OCI-LY3 (cell line): ENCODE results near the gene FAM120A.
A peak's percentile ranks its signal among the peaks of the same experiment; 100 is the strongest.

ENCODE experiments used
- H2AFZ ChIP-seq: fragments of 200-600, 300-600 bp; shearing (Covaris generic); 2 replicates; pipeline ENCODE4 v1.6.0; 2014; ENCODE audit warnings: antibody characterized with exemption, low read depth, low read length
- H3K27ac ChIP-seq: fragments of 200-600, 300-600 bp; sonication (generic); 2 replicates; pipeline ENCODE4 v1.5.1; 2014; ENCODE audit warnings: mild to moderate bottlenecking, low read length, moderate library complexity, mixed read lengths
- H3K27me3 ChIP-seq: fragments of 200-600, 300-600 bp; sonication (generic); 2 replicates; pipeline ENCODE4 v1.6.1; 2014; ENCODE audit warnings: low read depth, low read length, mixed read lengths
- H3K36me3 ChIP-seq: fragments of 200-600, 300-600 bp; sonication (generic); replicated peaks from 2 replicates; pipeline ENCODE3; 2014; ENCODE audit warnings: low read depth, low read length, mixed read lengths
- H3K4me1 ChIP-seq: fragments of 300-600, 200-600 bp; sonication (generic); 2 replicates; pipeline ENCODE4 v1.6.1; 2014; ENCODE audit warnings: low read length, mixed read lengths
- H3K4me2 ChIP-seq: fragments of 200-600, 300-600 bp; sonication (generic); 2 replicates; pipeline ENCODE4 v1.6.1; 2014; ENCODE audit warnings: low read length, mixed read lengths
- H3K4me3 ChIP-seq: fragments of 300-600, 200-600 bp; sonication (generic); 2 replicates; pipeline ENCODE4 v1.5.1; 2014; ENCODE audit warnings: antibody characterized with exemption, mild to moderate bottlenecking, low read length, moderate library complexity
- H3K79me2 ChIP-seq: fragments of 300-600, 200-600 bp; shearing (Covaris generic); 2 replicates; pipeline ENCODE4 v1.6.1; 2014; ENCODE audit warnings: mild to moderate bottlenecking, low read length, mixed read lengths
- H3K9ac ChIP-seq: fragments of 300-600, 200-600 bp; shearing (Covaris generic); 2 replicates; pipeline ENCODE4 v1.6.0; 2014; ENCODE audit warnings: mild to moderate bottlenecking, low read length, moderate library complexity
- H3K9me3 ChIP-seq: fragments of 200-600, 300-600 bp; shearing (Covaris generic); 2 replicates; pipeline ENCODE4 v1.6.1; 2014; ENCODE audit warnings: low read length, mixed read lengths; ENCODE audit not compliant: insufficient read depth
- H4K20me1 ChIP-seq: fragments of 200-600, 300-600 bp; sonication (generic); 2 replicates; pipeline ENCODE4 v1.6.1; 2016; ENCODE audit warnings: low read length, mixed read lengths; ENCODE audit not compliant: insufficient read depth
- CTCF ChIP-seq: fragments of 200-600, 300-600 bp; sonication (generic); IDR thresholded peaks from 2 replicates; pipeline ENCODE4 v1.5.1; 2014; ENCODE audit warnings: antibody characterized with exemption, low read length, low read depth
- EZH2phosphoT487 ChIP-seq: fragments of 200-600 bp; shearing (Covaris generic); IDR thresholded peaks from 2 replicates; pipeline ENCODE4 v1.6.1; 2018; ENCODE audit warnings: antibody characterized with exemption, mixed run types, low read depth

Gene FAM120A

GRCh38 chr9:93422977-93423616 lies 28.4 kb upstream of the FAM120A start:
- H2AFZ ChIP-seq = no peak overlapping the region
- no peak overlapping the region for H3K4me3 ChIP-seq
- no peak overlapping the region for H3K9ac ChIP-seq
- 0 out of 2 replicates have a peak, but pooled peaks cover 8% of the 10 kb centered on the region for H3K27me3 ChIP-seq
- no peaks in the 10 kb centered on the region; the same call in 1 of the 2 replicates for H3K9me3 ChIP-seq
- no peaks in the 10 kb centered on the region for H3K4me1 ChIP-seq
- H3K79me2 ChIP-seq = no peaks in the 10 kb centered on the region
- H3K27ac ChIP-seq = no peak overlapping the region
- TF ChIP-seq EZH2phosphoT487 (no peak), CTCF (no peak)
- no peaks in the 10 kb centered on the region for H4K20me1 ChIP-seq
- no peaks in the 10 kb centered on the region for H3K36me3 ChIP-seq
- no peak overlapping the region for H3K4me2 ChIP-seq

GRCh38 chr9:93427655-93428379 lies 23.7 kb upstream of the FAM120A start:
- Histone ChIP-seq H3K27ac (no peak overlapping the region), H3K9ac (no peak overlapping the region), H2AFZ (no peak overlapping the region), H3K36me3 (no peaks in the 10 kb centered on the region), H4K20me1 (no peaks in the 10 kb centered on the region), H3K4me1 (peaks cover 2% of the 10 kb centered on the region), H3K9me3 (no peaks in the 10 kb centered on the region; the same call in 1 of the 2 replicates), H3K4me2 (no peak overlapping the region), H3K79me2 (no peaks in the 10 kb centered on the region), H3K27me3 (0 out of 2 replicates have a peak, but pooled peaks cover 8% of the 10 kb centered on the region), H3K4me3 (no peak overlapping the region)
- TF ChIP-seq EZH2phosphoT487 = no peak
- peak; percentile 17; the same call in 1 of the 2 replicates for TF ChIP-seq CTCF

- no peaks in the 10 kb centered on the region for H3K9me3 ChIP-seq
- no peak for TF ChIP-seq EZH2phosphoT487
- no peak for TF ChIP-seq CTCF
- peaks cover 8% of the 10 kb centered on the region for H3K4me1 ChIP-seq
- H3K4me2 ChIP-seq = no peak overlapping the region
- H3K4me3 ChIP-seq = no peak overlapping the region
- no peaks in the 10 kb centered on the region for H3K27me3 ChIP-seq
- H3K79me2 ChIP-seq = no peaks in the 10 kb centered on the region
- H3K9ac ChIP-seq = no peak overlapping the region
- H2AFZ ChIP-seq = no peak overlapping the region
- H4K20me1 ChIP-seq = no peaks in the 10 kb centered on the region
- no peaks in the 10 kb centered on the region for H3K36me3 ChIP-seq
- H3K27ac ChIP-seq = no peak overlapping the region
These were observed 19.9 kb upstream of the FAM120A start for GRCh38 chr9:93431539-93432105.

- no peak overlapping the region for H3K27ac ChIP-seq
- no peaks in the 10 kb centered on the region for H3K79me2 ChIP-seq
- H3K9ac ChIP-seq = no peak overlapping the region
- H3K27me3 ChIP-seq = no peaks in the 10 kb centered on the region
- no peaks in the 10 kb centered on the region for H3K9me3 ChIP-seq
- H3K4me2 ChIP-seq = peak overlapping the region; percentile 12
- H2AFZ ChIP-seq = no peak overlapping the region
- TF ChIP-seq EZH2phosphoT487 = no peak
- TF ChIP-seq CTCF = no peak
- peaks cover 8% of the 10 kb centered on the region for H3K4me1 ChIP-seq
- no peak overlapping the region for H3K4me3 ChIP-seq
- H3K36me3 ChIP-seq = no peaks in the 10 kb centered on the region
- H4K20me1 ChIP-seq = no peaks in the 10 kb centered on the region
These were observed 18.5 kb upstream of the FAM120A start for GRCh38 chr9:93432964-93433363.
